A673 (cell line): ENCODE results near the gene IFRD2.

Experiments used
- EZH2 ChIP-seq: fragments of 200-600 bp; sonication (generic); IDR thresholded peaks from 2 replicates; pipeline ENCODE4 v1.6.1; 2017; ENCODE audit warnings: borderline replicate concordance, low read depth, mild to moderate bottlenecking, mixed read lengths, antibody characterized with exemption, low read length; ENCODE audit not compliant: poor library complexity, severe bottlenecking
- TF ChIP-seq, protein P1 (sequence below): fragments of 300-800, 200-600 bp; sonication (generic); conservative IDR thresholded peaks from 2 replicates; pipeline ENCODE4 v1.5.1; 2017; ENCODE audit warnings: low read depth, mild to moderate bottlenecking, antibody characterized with exemption, low read length, moderate library complexity, mixed read lengths

- TF ChIP-seq, protein P1, sequence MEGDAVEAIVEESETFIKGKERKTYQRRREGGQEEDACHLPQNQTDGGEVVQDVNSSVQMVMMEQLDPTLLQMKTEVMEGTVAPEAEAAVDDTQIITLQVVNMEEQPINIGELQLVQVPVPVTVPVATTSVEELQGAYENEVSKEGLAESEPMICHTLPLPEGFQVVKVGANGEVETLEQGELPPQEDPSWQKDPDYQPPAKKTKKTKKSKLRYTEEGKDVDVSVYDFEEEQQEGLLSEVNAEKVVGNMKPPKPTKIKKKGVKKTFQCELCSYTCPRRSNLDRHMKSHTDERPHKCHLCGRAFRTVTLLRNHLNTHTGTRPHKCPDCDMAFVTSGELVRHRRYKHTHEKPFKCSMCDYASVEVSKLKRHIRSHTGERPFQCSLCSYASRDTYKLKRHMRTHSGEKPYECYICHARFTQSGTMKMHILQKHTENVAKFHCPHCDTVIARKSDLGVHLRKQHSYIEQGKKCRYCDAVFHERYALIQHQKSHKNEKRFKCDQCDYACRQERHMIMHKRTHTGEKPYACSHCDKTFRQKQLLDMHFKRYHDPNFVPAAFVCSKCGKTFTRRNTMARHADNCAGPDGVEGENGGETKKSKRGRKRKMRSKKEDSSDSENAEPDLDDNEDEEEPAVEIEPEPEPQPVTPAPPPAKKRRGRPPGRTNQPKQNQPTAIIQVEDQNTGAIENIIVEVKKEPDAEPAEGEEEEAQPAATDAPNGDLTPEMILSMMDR = no peak
- no peak for TF ChIP-seq EZH2
Observed at GRCh38 chr3:50262778-50263177, 29.5 kb downstream of the IFRD2 start.
